ENCODE measurements around the gene SP140L. TPM values are rescaled to one million over a fixed set of nuclear protein-coding genes. Genes with fewer than 3 reads are reported as not detected.
"Not testable (repeated sequence)": the region's sequence is repeated elsewhere in the genome, so short reads cannot be mapped to it uniquely, and the experiment has no call there.

SP140L gene
- total and polyA plus RNA-seq, 8 donors = 3.1 to 10.9 (median 5.0) TPM

DNA sequence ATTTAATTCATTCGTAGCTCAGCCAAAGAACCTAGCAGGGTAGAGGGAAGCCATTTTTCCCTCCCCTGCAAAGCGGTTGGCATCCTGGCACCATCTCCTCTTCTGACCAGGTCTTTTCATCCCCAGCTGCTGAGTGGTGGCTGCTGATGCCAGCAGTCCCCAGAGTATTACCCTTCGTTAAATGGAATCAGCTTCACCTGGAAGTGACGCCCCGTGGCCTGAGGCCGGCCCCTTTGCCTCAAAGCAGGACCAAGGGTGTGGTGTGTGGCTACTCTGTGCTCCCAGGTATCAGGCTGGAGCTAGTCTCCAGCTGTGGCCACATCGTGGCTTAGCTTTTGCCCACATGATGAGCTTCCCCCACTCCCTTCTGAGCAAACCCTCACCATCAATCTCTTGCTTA is 76.8 kb downstream of the SP140L start:
- Histone ChIP-seq H3K4me1 (no peaks in the 10 kb centered on the region), H3K4me3 (no peak overlapping the region), H3K36me3 (no peaks in the 10 kb centered on the region), H3K9me3 (no peaks in the 10 kb centered on the region), H3K27me3 (no peaks in the 10 kb centered on the region), H3K27ac (no peak overlapping the region)
- 85 to 90% methylated on average over 7 of the region's 7 CpGs for WGBS, 2 donors
- intact Hi-C loops (cut with DNase I) = no loop called here
- TF ChIP-seq, protein P1, sequence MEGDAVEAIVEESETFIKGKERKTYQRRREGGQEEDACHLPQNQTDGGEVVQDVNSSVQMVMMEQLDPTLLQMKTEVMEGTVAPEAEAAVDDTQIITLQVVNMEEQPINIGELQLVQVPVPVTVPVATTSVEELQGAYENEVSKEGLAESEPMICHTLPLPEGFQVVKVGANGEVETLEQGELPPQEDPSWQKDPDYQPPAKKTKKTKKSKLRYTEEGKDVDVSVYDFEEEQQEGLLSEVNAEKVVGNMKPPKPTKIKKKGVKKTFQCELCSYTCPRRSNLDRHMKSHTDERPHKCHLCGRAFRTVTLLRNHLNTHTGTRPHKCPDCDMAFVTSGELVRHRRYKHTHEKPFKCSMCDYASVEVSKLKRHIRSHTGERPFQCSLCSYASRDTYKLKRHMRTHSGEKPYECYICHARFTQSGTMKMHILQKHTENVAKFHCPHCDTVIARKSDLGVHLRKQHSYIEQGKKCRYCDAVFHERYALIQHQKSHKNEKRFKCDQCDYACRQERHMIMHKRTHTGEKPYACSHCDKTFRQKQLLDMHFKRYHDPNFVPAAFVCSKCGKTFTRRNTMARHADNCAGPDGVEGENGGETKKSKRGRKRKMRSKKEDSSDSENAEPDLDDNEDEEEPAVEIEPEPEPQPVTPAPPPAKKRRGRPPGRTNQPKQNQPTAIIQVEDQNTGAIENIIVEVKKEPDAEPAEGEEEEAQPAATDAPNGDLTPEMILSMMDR (IDR thresholded peaks at IDR 0.05) = no peak
- DNase-seq = no peak
- no peak for ATAC-seq
- FAIRE-seq = no peak

DNA sequence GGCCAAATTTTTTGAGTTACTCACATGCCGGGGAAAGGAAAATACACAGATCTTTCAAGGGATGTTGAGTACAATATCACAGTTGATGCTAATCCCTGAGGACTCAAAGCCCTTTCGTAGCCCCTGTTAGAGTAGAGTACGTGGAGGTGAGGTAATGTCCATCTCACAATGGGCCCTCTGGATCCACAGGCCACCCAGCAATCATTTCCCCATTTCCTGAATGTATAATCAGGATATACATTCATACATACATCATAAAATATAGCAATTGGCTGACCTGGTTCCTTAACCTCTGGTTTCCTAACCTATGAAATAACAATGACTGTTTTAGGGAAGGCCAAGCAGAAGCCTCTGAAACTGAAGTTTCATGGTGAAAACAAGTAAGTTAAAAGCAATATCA is 78.8 kb downstream of the SP140L start:
- TF ChIP-seq, protein P1 (IDR thresholded peaks at IDR 0.05) = no peak
- ATAC-seq (no peak), FAIRE-seq (no peak), DNase-seq (no peak)
- Histone ChIP-seq H3K27ac (no peak overlapping the region), H3K9me3 (no peaks in the 10 kb centered on the region), H3K27me3 (no peaks in the 10 kb centered on the region), H3K4me3 (no peak overlapping the region), H3K36me3 (no peaks in the 10 kb centered on the region), H3K4me1 (no peaks in the 10 kb centered on the region)
- intact Hi-C loops (cut with DNase I) = no loop called here
- 90 to 94% methylated on average over 3 of the region's 3 CpGs for WGBS, 2 donors

DNA sequence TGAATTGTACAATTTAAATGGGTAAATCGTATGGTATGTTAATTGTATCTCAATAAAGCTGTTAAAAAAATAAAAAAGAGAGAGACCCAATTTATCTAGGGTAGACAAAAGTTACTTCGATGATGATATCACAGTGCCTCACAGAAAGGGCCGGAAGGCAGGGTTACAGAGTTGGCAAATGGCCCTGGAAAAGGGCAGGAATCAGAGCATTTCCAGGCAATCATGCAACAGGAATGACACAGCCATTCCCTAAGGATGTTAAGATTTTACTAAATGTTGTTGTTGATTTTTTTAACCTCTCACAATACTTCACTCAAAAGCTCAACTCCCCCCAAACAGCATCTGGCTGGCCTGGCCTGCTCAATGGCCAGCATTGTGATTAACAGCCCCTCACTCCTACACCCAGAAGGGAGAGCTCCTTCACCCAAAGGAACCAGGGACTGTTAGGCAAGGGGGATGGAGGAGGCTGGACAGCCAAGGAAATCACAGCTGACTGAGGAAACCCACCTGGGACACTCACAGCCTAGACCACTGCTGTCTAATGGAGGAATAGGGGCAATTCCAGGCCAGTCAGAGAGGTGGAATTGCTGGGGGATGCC is 81.3 kb downstream of the SP140L start:
- 65 to 72% methylated on average over 3 of the region's 3 CpGs for WGBS, 2 donors
- no peaks in the 10 kb centered on the region for H3K36me3 ChIP-seq
- DNase-seq (no peak), ATAC-seq (no peak), FAIRE-seq (no peak)
- no peaks in the 10 kb centered on the region for H3K4me1 ChIP-seq
- H3K27ac ChIP-seq = peak overlapping the region in 2 of 4 donors; percentile 15 to 39
- H3K4me3 ChIP-seq = no peak overlapping the region
- no peaks in the 10 kb centered on the region for H3K27me3 ChIP-seq
- no peaks in the 10 kb centered on the region for H3K9me3 ChIP-seq
- TF ChIP-seq, protein P1 (IDR thresholded peaks at IDR 0.05) = no peak
- intact Hi-C loops (cut with DNase I) = no loop called here

DNA sequence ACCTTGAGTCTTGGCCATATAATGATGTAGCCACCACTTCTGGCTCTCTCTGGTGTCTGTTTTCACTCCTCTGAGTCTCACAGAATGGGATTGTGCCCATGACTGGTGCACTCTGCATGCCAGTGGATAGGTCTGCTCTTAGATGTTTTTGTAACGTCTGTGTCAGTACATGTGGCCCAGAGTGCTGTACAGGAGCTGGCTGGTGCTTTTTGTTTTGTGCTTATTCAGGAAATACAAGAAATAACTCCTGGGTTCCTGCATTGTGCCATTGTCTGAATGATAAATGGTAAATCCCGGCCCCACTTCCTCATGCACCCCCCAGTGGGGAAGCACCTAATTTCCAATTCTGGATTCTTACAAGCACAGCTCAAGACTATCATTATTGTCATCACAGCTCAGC is 82.3 kb downstream of the SP140L start:
- H3K4me3 ChIP-seq; H3K27me3 ChIP-seq; intact Hi-C loops (cut with DNase I); FAIRE-seq; DNase-seq; ATAC-seq; H3K36me3 ChIP-seq; H3K4me1 ChIP-seq; H3K9me3 ChIP-seq: not testable (repeated sequence)
- peak overlapping the region in 1 of 4 donors; percentile 15 for H3K27ac ChIP-seq
- 31 to 34% methylated on average over 2 of the region's 2 CpGs for WGBS, 2 donors

DNA sequence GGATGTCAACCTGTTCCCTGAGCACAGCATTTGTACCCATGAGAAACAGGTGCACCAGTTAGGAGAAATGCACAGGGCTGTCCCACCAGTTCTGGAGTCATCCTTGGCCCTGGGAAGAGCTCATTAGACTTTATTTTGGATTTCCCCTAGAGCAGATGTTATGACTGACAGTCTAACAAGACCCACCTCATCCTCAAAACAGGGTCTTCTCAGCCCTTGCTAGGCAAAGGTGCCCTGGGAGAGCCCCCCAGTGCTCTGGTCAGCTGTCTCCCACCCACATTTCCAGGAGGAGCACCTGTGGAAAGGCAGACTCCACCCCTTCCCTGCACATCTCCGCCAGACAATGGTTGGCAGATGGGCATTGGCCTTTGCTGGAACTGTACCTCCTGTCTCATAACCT is 83.3 kb downstream of the SP140L start:
- no peaks in the 10 kb centered on the region for H3K36me3 ChIP-seq
- H3K27ac ChIP-seq = no peak overlapping the region
- H3K4me1 ChIP-seq = no peaks in the 10 kb centered on the region
- no peaks in the 10 kb centered on the region for H3K27me3 ChIP-seq
- H3K4me3 ChIP-seq = no peak overlapping the region
- WGBS, 2 donors = 94 to 98% methylated on average over 1 of the region's 1 CpG
- DNase-seq (no peak), FAIRE-seq (no peak), ATAC-seq (no peak)
- TF ChIP-seq, protein P1 (IDR thresholded peaks at IDR 0.05) = no peak
- intact Hi-C loops (cut with DNase I) = no loop called here
- no peaks in the 10 kb centered on the region for H3K9me3 ChIP-seq
